KMS-11 (cell line): ENCODE results near the gene NYAP1.

Experiments
- H2AFZ ChIP-seq: fragments of 200-600 bp; sonication (generic); 2 replicates; pipeline ENCODE4 v1.6.1; 2016; ENCODE audit warnings: antibody characterized with exemption, mixed run types, low read depth
- H3K27ac ChIP-seq: fragments of 200-600 bp; sonication (generic); 2 replicates; pipeline ENCODE4 v1.6.1; 2016; ENCODE audit warnings: mild to moderate bottlenecking, mixed run types
- H3K27me3 ChIP-seq: fragments of 200-600 bp; sonication (generic); 2 replicates; pipeline ENCODE4 v1.6.1; 2017; ENCODE audit warnings: mild to moderate bottlenecking, low read depth, mixed run types, moderate library complexity; ENCODE audit not compliant: insufficient read depth
- H3K36me3 ChIP-seq: fragments of 200-600 bp; sonication (generic); 2 replicates; pipeline ENCODE4 v1.6.1; 2017; ENCODE audit warnings: mild to moderate bottlenecking, mixed run types; ENCODE audit not compliant: insufficient read depth
- H3K4me1 ChIP-seq: fragments of 200-600 bp; sonication (generic); 2 replicates; pipeline ENCODE4 v1.6.1; 2016; ENCODE audit warnings: mild to moderate bottlenecking, low read depth, mixed run types; ENCODE audit not compliant: poor library complexity, severe bottlenecking
- H3K4me2 ChIP-seq: fragments of 200-600 bp; sonication (generic); 2 replicates; pipeline ENCODE4 v1.7.0; 2016; ENCODE audit warnings: mild to moderate bottlenecking, mixed run types
- H3K4me3 ChIP-seq: fragments of 200-600 bp; sonication (generic); IDR thresholded peaks from 2 replicates; pipeline ENCODE4 v1.6.1; 2017; ENCODE audit warnings: low read depth, low read length, mixed read lengths; ENCODE audit not compliant: insufficient read depth
- H3K79me2 ChIP-seq: fragments of 200-600 bp; sonication (generic); 2 replicates; pipeline ENCODE4 v1.6.1; 2016; ENCODE audit warnings: low read depth, mixed run types; ENCODE audit not compliant: insufficient read depth
- H3K9ac ChIP-seq: fragments of 200-600 bp; sonication (generic); 2 replicates; pipeline ENCODE4 v1.6.1; 2016; ENCODE audit warnings: mild to moderate bottlenecking, mixed run types
- H4K20me1 ChIP-seq: fragments of 200-600 bp; sonication (generic); 2 replicates; pipeline ENCODE4 v1.6.1; 2016; ENCODE audit warnings: mild to moderate bottlenecking, mixed run types; ENCODE audit not compliant: insufficient read depth
- TF ChIP-seq, protein P1 (sequence below): fragments of 200-600 bp; sonication (generic); conservative IDR thresholded peaks from 2 replicates; pipeline ENCODE4 v1.6.1; 2017; ENCODE audit warnings: low read depth, mild to moderate bottlenecking, antibody characterized with exemption, low read length, moderate library complexity, mixed read lengths

Gene NYAP1

DNA sequence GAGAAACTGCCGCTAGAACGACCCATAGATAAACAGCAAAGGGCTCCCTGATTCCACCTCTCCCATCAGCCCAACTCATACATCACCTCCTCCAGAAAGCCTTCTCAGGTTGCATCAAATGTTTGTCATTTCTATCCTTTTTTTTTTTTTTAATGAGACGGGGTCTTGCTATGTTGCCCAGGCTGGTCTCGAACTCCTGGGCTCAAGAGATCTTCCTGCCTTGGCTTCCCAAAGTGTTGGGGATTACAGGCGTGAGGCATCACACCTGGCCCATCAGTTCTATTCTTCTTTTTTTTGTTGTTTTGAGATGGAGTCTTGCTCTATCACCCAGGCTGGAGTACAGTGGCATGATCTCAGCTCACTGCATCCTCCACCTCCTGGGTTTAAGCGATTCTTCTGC lies 26.7 kb upstream of the NYAP1 start:
- Histone ChIP-seq H3K27ac (no peak overlapping the region), H3K36me3 (no peaks in the 10 kb centered on the region), H4K20me1 (no peaks in the 10 kb centered on the region), H3K79me2 (no peaks in the 10 kb centered on the region), H3K4me1 (no peaks in the 10 kb centered on the region), H3K4me2 (no peak overlapping the region), H2AFZ (no peak overlapping the region), H3K9ac (no peak overlapping the region), H3K27me3 (no peaks in the 10 kb centered on the region; the same call in 1 of the 2 replicates), H3K4me3 (no peak overlapping the region)
- TF ChIP-seq, protein P1, sequence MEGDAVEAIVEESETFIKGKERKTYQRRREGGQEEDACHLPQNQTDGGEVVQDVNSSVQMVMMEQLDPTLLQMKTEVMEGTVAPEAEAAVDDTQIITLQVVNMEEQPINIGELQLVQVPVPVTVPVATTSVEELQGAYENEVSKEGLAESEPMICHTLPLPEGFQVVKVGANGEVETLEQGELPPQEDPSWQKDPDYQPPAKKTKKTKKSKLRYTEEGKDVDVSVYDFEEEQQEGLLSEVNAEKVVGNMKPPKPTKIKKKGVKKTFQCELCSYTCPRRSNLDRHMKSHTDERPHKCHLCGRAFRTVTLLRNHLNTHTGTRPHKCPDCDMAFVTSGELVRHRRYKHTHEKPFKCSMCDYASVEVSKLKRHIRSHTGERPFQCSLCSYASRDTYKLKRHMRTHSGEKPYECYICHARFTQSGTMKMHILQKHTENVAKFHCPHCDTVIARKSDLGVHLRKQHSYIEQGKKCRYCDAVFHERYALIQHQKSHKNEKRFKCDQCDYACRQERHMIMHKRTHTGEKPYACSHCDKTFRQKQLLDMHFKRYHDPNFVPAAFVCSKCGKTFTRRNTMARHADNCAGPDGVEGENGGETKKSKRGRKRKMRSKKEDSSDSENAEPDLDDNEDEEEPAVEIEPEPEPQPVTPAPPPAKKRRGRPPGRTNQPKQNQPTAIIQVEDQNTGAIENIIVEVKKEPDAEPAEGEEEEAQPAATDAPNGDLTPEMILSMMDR, result no peak

DNA sequence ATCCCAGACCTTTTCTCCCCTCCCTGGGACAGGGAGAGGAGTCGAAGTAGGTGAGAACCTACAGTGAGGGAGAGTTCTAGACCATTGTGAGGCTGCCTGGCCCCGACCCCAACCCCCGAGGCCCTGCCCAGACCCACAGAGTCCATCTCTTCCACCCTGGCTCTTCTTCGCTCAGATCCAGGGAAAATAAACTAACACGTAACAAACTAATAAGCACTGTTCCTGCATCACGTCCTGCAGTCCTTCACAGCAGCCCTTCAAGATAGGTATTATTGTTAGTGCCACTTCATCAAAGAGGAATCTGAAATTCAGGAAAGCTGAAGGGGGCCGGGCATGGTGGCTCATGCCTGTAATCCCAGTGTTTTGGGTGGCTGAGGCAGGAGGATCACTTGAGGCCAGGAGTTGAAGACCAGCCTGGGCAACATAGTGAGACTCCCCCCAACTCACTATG lies 19.5 kb upstream of the NYAP1 start, which contains the start of gene SPACDR:
SPACDR (minus strand) TSS at position 51 of the 451 bp plus-strand sequence. CDS start 235 bp downstream, outside the sequence.
- Histone ChIP-seq H3K9ac (no peak within 1 kb of the TSS), H2AFZ (no peak within 1 kb of the TSS), H3K4me2 (no peak within 1 kb of the TSS), H3K79me2 (no peaks in the 10 kb centered on the region), H3K36me3 (no peaks in the 10 kb centered on the region), H4K20me1 (no peaks in the 10 kb centered on the region), H3K27ac (no peak within 1 kb of the TSS), H3K4me3 (no peak within 1 kb of the TSS), H3K4me1 (no peaks in the 10 kb centered on the region), H3K27me3 (no peaks in the 10 kb centered on the region)
- TF ChIP-seq, protein P1, result no peak

DNA sequence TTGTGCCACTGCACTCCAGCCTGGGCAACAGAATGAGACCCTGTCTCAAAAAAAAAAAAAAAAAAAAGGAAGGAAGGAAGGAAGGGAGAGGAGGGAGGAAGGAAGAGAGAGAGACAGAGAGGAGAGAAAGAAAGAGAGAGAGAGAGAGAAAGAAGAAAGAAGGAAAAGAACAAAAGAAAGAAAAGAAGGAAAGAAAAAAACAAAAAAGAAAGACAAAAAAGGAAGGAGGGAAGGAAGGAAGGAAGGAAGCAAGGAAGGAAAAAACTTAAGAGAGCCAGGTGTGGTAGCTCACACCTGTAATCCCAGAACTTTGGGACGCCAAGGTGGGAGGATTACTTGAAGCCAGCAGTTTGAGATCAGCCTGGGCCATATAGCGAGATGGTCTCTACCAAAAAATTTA lies 18.9 kb upstream of the NYAP1 start:
- Histone ChIP-seq H2AFZ (no peak overlapping the region), H3K36me3 (no peaks in the 10 kb centered on the region), H3K27ac (no peak overlapping the region), H3K4me3 (no peak overlapping the region), H4K20me1 (no peaks in the 10 kb centered on the region), H3K27me3 (no peaks in the 10 kb centered on the region), H3K79me2 (no peaks in the 10 kb centered on the region), H3K9ac (no peak overlapping the region), H3K4me1 (peaks cover 3% of the 10 kb centered on the region), H3K4me2 (no peak overlapping the region)
- TF ChIP-seq, protein P1, result no peak

DNA sequence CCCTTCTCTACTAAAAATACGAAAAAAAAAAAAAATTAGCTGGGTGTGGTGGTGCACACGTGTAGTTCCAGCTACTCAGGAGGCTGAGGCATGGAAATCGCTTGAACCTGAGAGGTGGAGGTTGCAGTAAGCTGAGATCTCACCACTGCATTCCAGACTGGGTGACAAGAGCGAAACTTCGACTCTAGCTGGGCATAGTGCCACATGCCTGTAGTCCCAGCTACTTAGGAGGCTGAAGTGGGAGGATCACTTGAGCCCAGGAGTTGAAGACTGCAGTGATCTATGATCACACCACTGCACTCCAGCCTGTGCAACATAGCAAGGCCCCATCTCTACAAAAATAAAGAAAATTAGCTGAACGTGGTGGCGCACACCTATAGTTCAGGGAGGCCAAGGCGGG lies 18.4 kb upstream of the NYAP1 start:
- Histone ChIP-seq H3K4me1 (peaks cover 3% of the 10 kb centered on the region), H3K79me2 (no peaks in the 10 kb centered on the region), H3K27me3 (no peaks in the 10 kb centered on the region), H3K36me3 (no peaks in the 10 kb centered on the region), H3K9ac (no peak overlapping the region), H3K4me3 (no peak overlapping the region), H3K27ac (no peak overlapping the region), H4K20me1 (no peaks in the 10 kb centered on the region), H3K4me2 (no peak overlapping the region), H2AFZ (no peak overlapping the region)
- TF ChIP-seq, protein P1, result no peak
